Keratinocyte (primary cell): ENCODE data around the gene NAA15.

Experiments
- EZH2 ChIP-seq: IDR thresholded peaks from one replicate; pipeline ENCODE4 v1.6.1; 2012; ENCODE audit warnings: inconsistent platforms, mild to moderate bottlenecking, low read length, moderate library complexity
- TF ChIP-seq, protein P1 (sequence below), 3 experiments: IDR thresholded peaks in 1 of 3; conservative IDR thresholded peaks in 1 of 3; optimal IDR thresholded peaks in 1 of 3; 2 replicates in 2 of 3; 3 replicates in 1 of 3; pipeline versions ENCODE3 to v1.5.1; 2011; ENCODE audit warnings: low read length in 3 of 3, mild to moderate bottlenecking in 3 of 3, moderate library complexity in 2 of 3, control low read depth in 1 of 3, inconsistent platforms in 1 of 3; ENCODE audit not compliant: insufficient read depth in 2 of 3; ENCODE audit errors: extremely low read depth in 1 of 3

DNA sequence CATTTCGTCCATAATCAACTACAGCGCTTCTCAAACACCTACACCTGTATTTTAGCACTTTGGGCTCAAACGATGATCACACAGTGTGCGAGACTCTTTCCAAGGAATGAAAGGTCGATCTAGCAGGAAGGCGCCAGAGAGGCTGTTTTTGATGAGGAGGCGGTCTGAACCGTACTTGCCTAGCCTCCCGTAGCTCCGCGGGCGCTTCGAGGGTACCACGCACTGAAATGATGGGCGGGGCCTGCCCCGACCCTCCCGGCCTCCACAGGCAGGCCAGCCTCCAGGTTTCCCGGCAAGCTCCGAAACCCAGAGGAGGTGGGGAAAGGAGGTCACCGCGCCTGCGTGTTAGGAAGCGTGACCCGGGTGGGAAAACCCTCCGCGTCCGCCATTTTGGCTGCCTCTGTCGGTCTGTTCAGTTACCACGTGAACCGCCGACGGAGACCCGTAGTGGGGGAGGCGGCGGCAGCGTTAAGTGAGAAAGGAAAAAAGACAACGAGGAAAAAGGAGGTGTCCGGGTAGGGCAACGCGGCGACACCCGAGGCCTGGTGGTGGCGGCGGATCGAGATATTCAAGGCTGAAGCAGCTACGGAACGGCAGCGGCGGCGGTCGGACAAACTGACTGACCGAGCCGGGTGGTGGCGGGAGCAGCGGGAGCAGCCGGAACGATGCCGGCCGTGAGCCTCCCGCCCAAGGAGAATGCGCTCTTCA is at the start of gene NAA15:
- TF ChIP-seq, protein P1, sequence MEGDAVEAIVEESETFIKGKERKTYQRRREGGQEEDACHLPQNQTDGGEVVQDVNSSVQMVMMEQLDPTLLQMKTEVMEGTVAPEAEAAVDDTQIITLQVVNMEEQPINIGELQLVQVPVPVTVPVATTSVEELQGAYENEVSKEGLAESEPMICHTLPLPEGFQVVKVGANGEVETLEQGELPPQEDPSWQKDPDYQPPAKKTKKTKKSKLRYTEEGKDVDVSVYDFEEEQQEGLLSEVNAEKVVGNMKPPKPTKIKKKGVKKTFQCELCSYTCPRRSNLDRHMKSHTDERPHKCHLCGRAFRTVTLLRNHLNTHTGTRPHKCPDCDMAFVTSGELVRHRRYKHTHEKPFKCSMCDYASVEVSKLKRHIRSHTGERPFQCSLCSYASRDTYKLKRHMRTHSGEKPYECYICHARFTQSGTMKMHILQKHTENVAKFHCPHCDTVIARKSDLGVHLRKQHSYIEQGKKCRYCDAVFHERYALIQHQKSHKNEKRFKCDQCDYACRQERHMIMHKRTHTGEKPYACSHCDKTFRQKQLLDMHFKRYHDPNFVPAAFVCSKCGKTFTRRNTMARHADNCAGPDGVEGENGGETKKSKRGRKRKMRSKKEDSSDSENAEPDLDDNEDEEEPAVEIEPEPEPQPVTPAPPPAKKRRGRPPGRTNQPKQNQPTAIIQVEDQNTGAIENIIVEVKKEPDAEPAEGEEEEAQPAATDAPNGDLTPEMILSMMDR (optimal IDR thresholded peaks at IDR 0.05 in 1 of 3, IDR thresholded peaks at IDR 0.05 in 1 of 3, conservative IDR thresholded peaks at IDR 0.05 in 1 of 3; ENCODE audit: extremely low read depth in 1 of 3, insufficient read depth in 2 of 3, low read length in 3 of 3): no peak
- TF ChIP-seq EZH2: no peak
